Brain microvascular endothelial cell (primary cell): Measurements from ENCODE around the gene RAB3C.

Experiments used
- DNase-seq: peaks from one replicate; pipeline ENCODE4 v3.0.0-alpha.2; 2020
- H3K27ac ChIP-seq: fragments of 250-450 bp; sonication (Bioruptor Pico); 2 replicates; pipeline ENCODE4 v1.5.1; 2020; ENCODE audit warnings: mild to moderate bottlenecking, moderate library complexity
- H3K27me3 ChIP-seq: fragments of 250-450 bp; sonication (Bioruptor Pico); replicated peaks from 2 replicates; pipeline ENCODE4 v1.5.1; 2020; ENCODE audit warnings: mild to moderate bottlenecking
- H3K36me3 ChIP-seq: fragments of 250-450 bp; sonication (Bioruptor Pico); replicated peaks from 2 replicates; pipeline ENCODE4 v1.5.1; 2020; ENCODE audit warnings: mild to moderate bottlenecking
- H3K4me3 ChIP-seq: 2 replicates; pipeline ENCODE4 v1.5.1; 2011; ENCODE audit warnings: low read depth, mild to moderate bottlenecking, control low read depth, low read length, moderate library complexity
- in situ Hi-C: cut with HindIII; loops from 2 replicates; pipeline ENCODE4 v1.10.0; 2017; ENCODE audit warnings: low sequenced_read_pairs, low pct_ligation_motif_present
- TF ChIP-seq, protein P1 (sequence below): IDR thresholded peaks from 2 replicates; pipeline ENCODE4 v1.5.1; 2011; ENCODE audit warnings: low read depth, mild to moderate bottlenecking, moderate library complexity, low read length, control low read depth, inconsistent platforms; ENCODE audit errors: missing control alignments

Gene RAB3C

DNA sequence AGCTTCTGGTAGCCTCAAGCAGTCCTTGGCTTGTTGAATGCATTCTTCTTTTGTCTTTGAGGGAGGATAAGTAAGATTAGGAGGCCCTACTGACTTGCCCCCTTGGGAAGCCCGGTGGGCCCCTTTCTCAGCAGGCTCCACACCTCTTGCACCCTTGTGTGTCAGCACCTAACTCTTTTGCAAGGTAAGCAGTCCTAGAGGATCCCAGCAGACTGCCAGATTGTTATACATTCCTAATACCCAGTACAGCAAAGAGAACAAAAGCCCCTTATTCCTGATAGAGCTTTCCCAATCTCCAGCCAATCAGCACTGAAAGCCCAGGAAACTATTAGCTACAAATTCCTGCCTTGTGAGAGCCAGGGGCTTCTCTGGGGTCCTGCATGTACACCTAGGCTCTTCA, 152.8 kb downstream of the RAB3C start:
- Histone ChIP-seq H3K4me3 (no peak overlapping the region), H3K36me3 (no peaks in the 10 kb centered on the region), H3K27ac (no peak overlapping the region), H3K27me3 (no peaks in the 10 kb centered on the region)
- TF ChIP-seq, protein P1, sequence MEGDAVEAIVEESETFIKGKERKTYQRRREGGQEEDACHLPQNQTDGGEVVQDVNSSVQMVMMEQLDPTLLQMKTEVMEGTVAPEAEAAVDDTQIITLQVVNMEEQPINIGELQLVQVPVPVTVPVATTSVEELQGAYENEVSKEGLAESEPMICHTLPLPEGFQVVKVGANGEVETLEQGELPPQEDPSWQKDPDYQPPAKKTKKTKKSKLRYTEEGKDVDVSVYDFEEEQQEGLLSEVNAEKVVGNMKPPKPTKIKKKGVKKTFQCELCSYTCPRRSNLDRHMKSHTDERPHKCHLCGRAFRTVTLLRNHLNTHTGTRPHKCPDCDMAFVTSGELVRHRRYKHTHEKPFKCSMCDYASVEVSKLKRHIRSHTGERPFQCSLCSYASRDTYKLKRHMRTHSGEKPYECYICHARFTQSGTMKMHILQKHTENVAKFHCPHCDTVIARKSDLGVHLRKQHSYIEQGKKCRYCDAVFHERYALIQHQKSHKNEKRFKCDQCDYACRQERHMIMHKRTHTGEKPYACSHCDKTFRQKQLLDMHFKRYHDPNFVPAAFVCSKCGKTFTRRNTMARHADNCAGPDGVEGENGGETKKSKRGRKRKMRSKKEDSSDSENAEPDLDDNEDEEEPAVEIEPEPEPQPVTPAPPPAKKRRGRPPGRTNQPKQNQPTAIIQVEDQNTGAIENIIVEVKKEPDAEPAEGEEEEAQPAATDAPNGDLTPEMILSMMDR: no peak
- no peak for DNase-seq
- in situ Hi-C loops: no loop called here

DNA sequence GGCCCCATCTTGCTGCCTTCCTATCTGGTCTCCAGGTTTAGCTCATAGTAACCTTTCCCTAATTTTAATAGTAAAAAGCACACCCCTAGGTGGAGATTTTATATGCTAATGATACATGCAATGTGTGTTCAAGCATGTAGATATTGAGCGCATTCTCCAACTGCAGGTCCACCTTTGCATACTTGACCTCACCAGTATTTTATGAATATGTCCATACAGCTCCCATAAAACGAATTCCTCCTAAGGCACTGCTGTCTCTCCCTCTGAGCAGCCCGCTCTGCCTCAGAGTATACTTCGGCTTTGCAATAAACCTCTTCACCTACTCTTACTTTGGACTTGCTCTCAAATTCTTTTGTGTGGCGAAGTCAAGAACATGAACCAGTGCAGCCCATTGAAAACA, 153.3 kb downstream of the RAB3C start:
- in situ Hi-C loops: no loop called here
- H3K27me3 ChIP-seq: no peaks in the 10 kb centered on the region
- no peak overlapping the region for H3K27ac ChIP-seq
- H3K36me3 ChIP-seq: no peaks in the 10 kb centered on the region
- TF ChIP-seq, protein P1: no peak
- DNase-seq: no peak
- H3K4me3 ChIP-seq: no peak overlapping the region

DNA sequence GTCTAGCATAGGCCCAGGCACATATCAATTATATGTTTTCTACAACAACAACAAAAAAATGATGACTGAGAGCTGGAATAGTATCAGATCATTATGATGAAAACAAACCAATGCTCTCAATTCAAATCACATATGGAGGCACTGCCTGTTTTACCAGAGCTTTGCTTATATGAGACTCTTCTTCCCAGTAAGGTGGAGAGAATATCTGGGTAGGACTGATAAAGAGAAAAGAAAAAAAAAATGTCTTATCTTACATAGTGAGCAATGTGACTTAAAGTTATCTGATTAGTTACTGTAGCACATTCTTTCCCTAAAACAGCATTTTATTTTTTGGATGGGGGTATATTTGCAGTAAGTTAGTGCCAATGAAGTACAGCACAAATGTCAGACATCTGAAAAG, 154.8 kb downstream of the RAB3C start:
- Histone ChIP-seq H3K27ac (no peak overlapping the region), H3K27me3 (no peaks in the 10 kb centered on the region), H3K4me3 (no peak overlapping the region), H3K36me3 (no peaks in the 10 kb centered on the region)
- TF ChIP-seq, protein P1: no peak
- in situ Hi-C loops: no loop called here
- no peak for DNase-seq

DNA sequence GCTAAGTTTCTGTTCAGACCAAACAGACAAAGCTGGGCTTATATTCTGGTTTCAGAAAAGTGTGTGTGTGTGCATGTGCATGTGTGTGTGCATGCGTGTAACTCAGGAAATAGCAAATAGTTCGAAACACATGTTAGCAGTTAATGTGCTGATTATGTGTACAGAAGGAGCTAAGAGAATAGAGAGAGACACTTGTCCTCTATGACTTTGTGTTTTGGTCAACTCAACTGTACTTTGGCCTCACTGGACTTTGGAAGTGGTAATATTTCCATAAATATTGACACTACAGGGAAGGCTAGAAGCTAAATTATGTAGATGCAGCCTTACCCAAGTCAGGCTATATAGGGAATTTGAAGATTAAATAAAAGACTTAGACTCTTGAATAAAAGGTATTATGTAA, 155.5 kb downstream of the RAB3C start:
- H3K27ac ChIP-seq: no peak overlapping the region
- in situ Hi-C loops: no loop called here
- H3K4me3 ChIP-seq: no peak overlapping the region
- H3K36me3 ChIP-seq: no peaks in the 10 kb centered on the region
- TF ChIP-seq, protein P1: no peak
- H3K27me3 ChIP-seq: no peaks in the 10 kb centered on the region
- no peak for DNase-seq

DNA sequence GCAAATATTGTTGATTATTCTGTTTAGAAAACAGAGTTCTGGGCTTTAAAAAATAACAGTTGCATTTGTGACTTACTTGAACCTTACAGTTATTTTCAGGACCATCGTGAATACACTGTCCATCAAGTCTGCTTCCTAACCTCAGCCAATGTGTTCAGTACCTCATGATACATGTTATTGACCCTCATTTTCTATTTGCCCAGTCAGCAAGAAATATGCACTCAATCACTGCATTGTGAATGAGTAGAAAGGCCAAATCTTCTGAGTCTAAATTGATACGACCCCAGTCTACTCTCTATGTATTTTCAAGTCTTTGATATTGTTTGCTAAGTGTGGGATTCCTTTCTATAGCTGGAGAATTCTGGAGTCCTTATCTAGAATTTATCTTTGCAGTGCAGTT, 156.2 kb downstream of the RAB3C start:
- Histone ChIP-seq H3K4me3 (no peak overlapping the region), H3K36me3 (no peaks in the 10 kb centered on the region), H3K27ac (no peak overlapping the region), H3K27me3 (no peaks in the 10 kb centered on the region)
- no peak for DNase-seq
- in situ Hi-C loops: no loop called here
- TF ChIP-seq, protein P1: no peak

DNA sequence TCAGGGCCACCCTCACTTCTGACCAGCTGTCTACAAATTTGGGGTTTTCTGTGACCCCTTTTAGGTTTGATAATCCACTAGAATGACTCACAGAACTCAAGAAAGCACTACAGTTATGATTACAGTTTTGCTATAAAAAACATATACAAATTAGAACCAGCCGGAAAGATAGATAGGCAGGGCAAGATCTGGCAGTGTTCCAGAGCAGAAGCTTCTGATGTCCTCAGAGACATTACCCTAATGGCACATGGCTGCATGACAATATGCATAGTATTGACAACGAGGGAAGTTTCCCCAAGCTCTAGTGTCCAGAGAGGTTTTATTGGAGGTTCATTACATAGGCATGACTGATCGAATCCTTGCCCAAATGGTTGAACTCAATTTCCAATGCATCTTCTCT, 158.1 kb downstream of the RAB3C start:
- in situ Hi-C loops: no loop called here
- Histone ChIP-seq H3K27ac (no peak overlapping the region), H3K4me3 (no peak overlapping the region), H3K27me3 (no peaks in the 10 kb centered on the region), H3K36me3 (no peaks in the 10 kb centered on the region)
- DNase-seq: no peak
- TF ChIP-seq, protein P1: no peak
